HT-29 (cell line): ENCODE data around the gene ALOXE3. TPM values are rescaled to one million over a fixed set of nuclear protein-coding genes. Genes with fewer than 3 reads are reported as not detected.
"Not testable (repeated sequence)": the region's sequence is repeated elsewhere in the genome, so short reads cannot be mapped to it uniquely, and the experiment has no call there.

Experiments used
- DNase-seq: peaks from one replicate; pipeline ENCODE4 v3.0.0-alpha.2; 2015; ENCODE audit warnings: low spot score
- total RNA-seq: library from RNA; depleted of rRNA; stranded (reverse); fragments of >200 nt; shearing (Covaris generic); gene quantifications from 2 replicates; pipeline ENCODE4 v1.2.3, GENCODE V29; 2014

ALOXE3 gene
- total RNA-seq, 1 experiment from 2014 or later, result not detected

GRCh38 chr17:8122422-8122923 lies 4.2 kb upstream of the ALOXE3 start:
- DNase-seq, result no peak

GRCh38 chr17:8121681-8122421 lies 3.5 kb upstream of the ALOXE3 start:
- peak; percentile 57 for DNase-seq

GRCh38 chr17:8121407-8121680 lies 3.0 kb upstream of the ALOXE3 start:
- DNase-seq, result no peak

GRCh38 chr17:8120520-8121406 lies 2.4 kb upstream of the ALOXE3 start:
- peak; percentile 88 for DNase-seq

GRCh38 chr17:8119581-8120519 lies 1.5 kb upstream of the ALOXE3 start:
- peak; percentile 93 for DNase-seq

- peak; percentile 90 for DNase-seq
Observed at GRCh38 chr17:8118769-8119580, 661 bp upstream of the ALOXE3 start.

GRCh38 chr17:8117367-8117979 lies 841 bp downstream of the ALOXE3 start:
- DNase-seq, result no peak

GRCh38 chr17:8116776-8117175 lies 1.5 kb downstream of the ALOXE3 start:
- DNase-seq, result no peak

- DNase-seq, result no peak
Observed at GRCh38 chr17:8110907-8111306, 7.4 kb downstream of the ALOXE3 start.

GRCh38 chr17:8110456-8110804 lies 7.9 kb downstream of the ALOXE3 start:
- no peak for DNase-seq

GRCh38 chr17:8109661-8110455 lies 8.5 kb downstream of the ALOXE3 start:
- DNase-seq, result peak; percentile 54

GRCh38 chr17:8108972-8109660 lies 9.2 kb downstream of the ALOXE3 start:
- DNase-seq, result no peak

- not testable (repeated sequence) for DNase-seq
Observed at GRCh38 chr17:8106980-8107379, 11.3 kb downstream of the ALOXE3 start.

GRCh38 chr17:8105957-8106398 lies 12.3 kb downstream of the ALOXE3 start:
- no peak for DNase-seq

- no peak for DNase-seq
Observed at GRCh38 chr17:8104911-8105310, 13.4 kb downstream of the ALOXE3 start.

- no peak for DNase-seq
Observed at GRCh38 chr17:8103549-8103948, 14.8 kb downstream of the ALOXE3 start.

- no peak for DNase-seq
Observed at GRCh38 chr17:8101721-8102120, 16.6 kb downstream of the ALOXE3 start.

GRCh38 chr17:8100763-8101162 lies 17.6 kb downstream of the ALOXE3 start:
- DNase-seq, result no peak

- DNase-seq, result no peak
Observed at GRCh38 chr17:8100111-8100510, 18.2 kb downstream of the ALOXE3 start.
